Measurements from ENCODE around the gene G6PD. TPM values are rescaled to one million over a fixed set of nuclear protein-coding genes. Genes with fewer than 3 reads are reported as not detected.
"Not testable (repeated sequence)": the region's sequence is repeated elsewhere in the genome, so short reads cannot be mapped to it uniquely, and the experiment has no call there.

Gene G6PD
- polyA plus RNA-seq, 1 experiment, result 172 TPM

DNA sequence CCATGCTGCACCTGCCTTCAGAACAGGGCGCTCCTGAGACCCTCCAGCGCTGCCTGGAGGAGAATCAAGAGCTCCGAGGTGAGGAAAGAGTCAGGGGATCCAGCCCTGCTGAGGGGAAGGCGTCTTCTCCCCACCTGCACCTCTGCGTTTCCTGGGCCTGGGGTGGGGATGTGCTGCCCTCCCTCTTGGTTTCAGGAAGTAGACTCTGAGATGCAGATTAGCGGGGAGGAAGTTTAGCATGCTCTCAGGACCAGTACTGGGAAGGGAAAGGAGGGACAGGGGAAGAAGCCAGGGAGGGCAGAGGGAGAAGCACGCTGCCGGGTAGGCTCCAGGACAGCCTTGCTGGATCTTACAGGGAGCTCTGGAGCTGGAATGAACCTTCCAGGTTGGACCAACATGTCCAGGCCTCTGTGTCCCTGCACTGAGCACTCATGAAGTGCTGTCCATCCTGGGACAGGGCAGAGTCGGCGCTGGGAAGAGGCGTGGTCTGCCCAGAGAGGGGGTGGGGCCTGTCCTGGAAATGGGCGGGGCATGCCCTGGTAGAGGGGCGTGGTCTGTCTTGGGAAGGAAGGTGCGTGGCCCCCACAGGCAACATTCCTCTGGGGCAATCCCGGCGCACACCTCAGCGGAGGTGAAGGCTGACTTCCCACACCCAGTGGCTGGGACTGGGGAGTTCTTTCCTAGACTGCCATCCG is 5.6 kb upstream of the G6PD start:
- H3K9me3 ChIP-seq (ENCODE audit: control insufficient read depth, insufficient read depth, low read length); H3K27ac ChIP-seq (ENCODE audit: low read depth, low read length); H3K4me3 ChIP-seq (ENCODE audit: low read depth, low read length); CTCF ChIA-PET; POLR2A ChIA-PET; DNase-seq (ENCODE audit: low read depth, low spot score); H3K27me3 ChIP-seq (ENCODE audit: control insufficient read depth, insufficient read depth, low read length): not testable (repeated sequence)

- Histone ChIP-seq H3K9me3 (ENCODE audit: control insufficient read depth, insufficient read depth, low read length) (no peaks in the 10 kb centered on the region), H3K4me3 (ENCODE audit: low read depth, low read length) (peak overlapping the region; percentile 34), H3K27me3 (ENCODE audit: control insufficient read depth, insufficient read depth, low read length) (no peaks in the 10 kb centered on the region), H3K27ac (ENCODE audit: low read depth, low read length) (peak overlapping the region; percentile 31)
- no peak for TF ChIP-seq CTCF (IDR thresholded peaks at IDR 0.05; ENCODE audit: low read depth, low read length)
- DNase-seq (ENCODE audit: low read depth, low spot score), result no peak
- ChIA-PET CTCF (no interaction called here), POLR2A (interaction anchor here (0.7 kb wide), 1 partner anchor 182 kb away, joined by 5 read pairs; no protein-coding TSS in a partner anchor)
These were observed 3.1 kb upstream of the G6PD start for GRCh38 chrX:154549766-154550165.

DNA sequence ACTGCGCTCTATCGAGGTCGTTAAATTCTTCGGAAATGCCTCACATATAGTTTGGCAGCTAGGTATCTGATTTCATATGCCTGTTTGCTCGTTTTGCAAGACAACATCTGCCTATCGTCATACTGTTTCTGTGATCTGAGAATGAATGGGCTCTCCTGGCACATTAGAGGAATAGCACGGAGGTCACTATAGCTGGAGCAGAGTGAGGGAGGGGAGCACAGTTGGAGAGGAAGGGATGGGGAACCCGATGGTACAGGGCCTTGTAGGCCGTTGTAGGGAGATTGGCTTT is 1.3 kb upstream of the G6PD start:
- no peak for DNase-seq (ENCODE audit: low read depth, low spot score)
- Histone ChIP-seq H3K4me3 (ENCODE audit: low read depth, low read length) (peak overlapping the region; percentile 79), H3K9me3 (ENCODE audit: control insufficient read depth, insufficient read depth, low read length) (no peaks in the 10 kb centered on the region), H3K27me3 (ENCODE audit: control insufficient read depth, insufficient read depth, low read length) (no peaks in the 10 kb centered on the region), H3K27ac (ENCODE audit: low read depth, low read length) (peak overlapping the region; percentile 93)
- ChIA-PET CTCF (interaction anchor here (1.4 kb wide), 1 partner anchor 202 kb away, joined by 5 read pairs; no protein-coding TSS in a partner anchor), POLR2A (no interaction called here)
- no peak for TF ChIP-seq CTCF (IDR thresholded peaks at IDR 0.05; ENCODE audit: low read depth, low read length)

DNA sequence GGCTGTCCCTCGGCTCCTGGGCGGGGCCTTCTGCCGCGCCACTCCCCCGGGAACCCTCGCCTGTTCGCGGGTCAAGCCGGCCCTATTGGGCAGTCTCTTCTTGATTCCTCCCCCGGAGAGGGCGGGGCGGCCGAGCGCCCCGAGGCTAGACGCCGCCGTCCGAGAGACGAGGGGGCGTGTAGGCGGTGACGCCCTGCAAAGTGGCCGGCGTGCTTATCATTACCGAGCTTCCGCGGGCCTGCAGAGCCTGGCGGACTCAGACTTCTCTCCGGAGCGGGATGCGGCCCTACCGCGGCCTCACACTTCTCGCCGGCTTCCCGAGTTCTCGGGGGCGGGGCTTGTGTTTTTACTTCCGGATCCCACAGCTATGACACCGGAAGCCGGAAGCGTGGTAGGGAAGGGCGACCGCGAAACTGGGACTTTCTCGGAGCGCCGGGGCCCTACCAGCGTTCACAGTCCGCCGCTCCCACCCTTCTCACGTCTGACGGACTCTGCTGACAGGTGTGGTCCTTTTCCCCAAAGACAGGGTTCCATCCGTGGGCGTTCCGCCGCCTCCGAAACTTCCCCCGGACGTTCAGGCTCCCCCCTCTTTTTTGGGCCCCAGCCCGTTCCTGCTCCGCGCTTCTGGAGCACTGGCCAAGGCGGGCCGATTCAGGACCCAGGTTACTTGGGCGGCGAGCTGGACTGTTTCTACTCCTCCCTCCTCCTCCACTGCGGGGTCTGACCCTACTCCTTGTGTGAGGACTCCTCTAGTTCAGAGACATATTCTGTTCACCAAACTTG is 790 bp upstream of the G6PD start, which contains the start of gene IKBKG:
Gene IKBKG, plus strand, starts transcription at position 376 of the 783 bp plus-strand sequence. CDS start 4,383 bp downstream, outside the sequence.
- Histone ChIP-seq H3K27me3 (ENCODE audit: control insufficient read depth, insufficient read depth, low read length) (no peaks in the 10 kb centered on the region), H3K9me3 (ENCODE audit: control insufficient read depth, insufficient read depth, low read length) (no peaks in the 10 kb centered on the region), H3K4me3 (ENCODE audit: low read depth, low read length) (peak within 1 kb of the TSS; percentile 79), H3K27ac (ENCODE audit: low read depth, low read length) (peak within 1 kb of the TSS; percentile 93)
- ChIA-PET POLR2A (interaction anchor here (0.9 kb wide), 1 partner anchor 30 kb away, joined by 3 read pairs; no protein-coding TSS in a partner anchor), CTCF (interaction anchor here (1.4 kb wide), 1 partner anchor 202 kb away, joined by 5 read pairs; no protein-coding TSS in a partner anchor)
- no peak for TF ChIP-seq CTCF (IDR thresholded peaks at IDR 0.05; ENCODE audit: low read depth, low read length)
- DNase-seq (ENCODE audit: low read depth, low spot score), result peak; percentile 74

- Histone ChIP-seq H3K27me3 (ENCODE audit: control insufficient read depth, insufficient read depth, low read length) (no peaks in the 10 kb centered on the region), H3K27ac (ENCODE audit: low read depth, low read length) (no peak overlapping the region), H3K9me3 (ENCODE audit: control insufficient read depth, insufficient read depth, low read length) (no peaks in the 10 kb centered on the region), H3K4me3 (ENCODE audit: low read depth, low read length) (peak overlapping the region; percentile 74)
- no peak for TF ChIP-seq CTCF (IDR thresholded peaks at IDR 0.05; ENCODE audit: low read depth, low read length)
- CTCF ChIA-PET, result no interaction called here
- DNase-seq (ENCODE audit: low read depth, low spot score), result no peak
- POLR2A ChIA-PET, result no interaction called here
These were observed 872 bp downstream of the G6PD start for GRCh38 chrX:154545673-154546274.
